ENCODE data around the gene THSD4. TPM values are rescaled to one million over a fixed set of nuclear protein-coding genes. Genes with fewer than 3 reads are reported as not detected.

The THSD4 gene
- total RNA-seq, 1 donor, result 15.6 TPM

GRCh38 chr15:71529361-71529760 is 414.1 kb downstream of the THSD4 start:
- H3K79me2 ChIP-seq (ENCODE audit: insufficient read depth, low read length), result no peaks in the 10 kb centered on the region
- no peaks in the 10 kb centered on the region for H3K4me1 ChIP-seq (ENCODE audit: insufficient read depth, low read length)
- H3K36me3 ChIP-seq (ENCODE audit: insufficient read depth, low read length), result no peaks in the 10 kb centered on the region
- no peak for TF ChIP-seq CTCF (IDR thresholded peaks at IDR 0.05; ENCODE audit: extremely low read depth, low read depth, low read length)
- peaks cover 11% of the 10 kb centered on the region for H3K27me3 ChIP-seq (ENCODE audit: insufficient read depth, low read length)
- no peak overlapping the region for H2AFZ ChIP-seq (ENCODE audit: low read length)
- no peaks in the 10 kb centered on the region for H3K9me3 ChIP-seq (ENCODE audit: low read depth, low read length)
- H3K27ac ChIP-seq (ENCODE audit: low read depth, low read length), result no peak overlapping the region
- no peak overlapping the region for H3K4me3 ChIP-seq (ENCODE audit: insufficient read depth, low read length)
- DNase-seq (ENCODE audit: insufficient read length, low spot score, missing footprints), result no peak
- H3K4me2 ChIP-seq (ENCODE audit: insufficient read depth, low read length), result no peak overlapping the region
- H4K20me1 ChIP-seq (ENCODE audit: insufficient read depth, low read length), result no peaks in the 10 kb centered on the region

GRCh38 chr15:71530116-71530515 is 414.8 kb downstream of the THSD4 start:
- Histone ChIP-seq H3K4me2 (ENCODE audit: insufficient read depth, low read length) (no peak overlapping the region), H3K27ac (ENCODE audit: low read depth, low read length) (no peak overlapping the region), H3K27me3 (ENCODE audit: insufficient read depth, low read length) (peaks cover 10% of the 10 kb centered on the region), H3K4me3 (ENCODE audit: insufficient read depth, low read length) (no peak overlapping the region), H3K79me2 (ENCODE audit: insufficient read depth, low read length) (no peaks in the 10 kb centered on the region), H2AFZ (ENCODE audit: low read length) (no peak overlapping the region), H4K20me1 (ENCODE audit: insufficient read depth, low read length) (no peaks in the 10 kb centered on the region), H3K4me1 (ENCODE audit: insufficient read depth, low read length) (no peaks in the 10 kb centered on the region), H3K36me3 (ENCODE audit: insufficient read depth, low read length) (no peaks in the 10 kb centered on the region), H3K9me3 (ENCODE audit: low read depth, low read length) (no peaks in the 10 kb centered on the region)
- no peak for DNase-seq (ENCODE audit: insufficient read length, low spot score, missing footprints)
- TF ChIP-seq CTCF (IDR thresholded peaks at IDR 0.05; ENCODE audit: extremely low read depth, low read depth, low read length), result no peak

- H4K20me1 ChIP-seq (ENCODE audit: insufficient read depth, low read length), result no peaks in the 10 kb centered on the region
- H3K36me3 ChIP-seq (ENCODE audit: insufficient read depth, low read length), result no peaks in the 10 kb centered on the region
- no peaks in the 10 kb centered on the region for H3K4me1 ChIP-seq (ENCODE audit: insufficient read depth, low read length)
- no peak overlapping the region for H3K27ac ChIP-seq (ENCODE audit: low read depth, low read length)
- H3K4me3 ChIP-seq (ENCODE audit: insufficient read depth, low read length), result no peak overlapping the region
- peak; percentile 67 for TF ChIP-seq CTCF (IDR thresholded peaks at IDR 0.05; ENCODE audit: extremely low read depth, low read depth, low read length)
- H3K9me3 ChIP-seq (ENCODE audit: low read depth, low read length), result no peaks in the 10 kb centered on the region
- no peaks in the 10 kb centered on the region for H3K27me3 ChIP-seq (ENCODE audit: insufficient read depth, low read length)
- H3K4me2 ChIP-seq (ENCODE audit: insufficient read depth, low read length), result no peak overlapping the region
- no peak overlapping the region for H2AFZ ChIP-seq (ENCODE audit: low read length)
- H3K79me2 ChIP-seq (ENCODE audit: insufficient read depth, low read length), result no peaks in the 10 kb centered on the region
- DNase-seq (ENCODE audit: insufficient read length, low spot score, missing footprints), result no peak
Measured at GRCh38 chr15:71532994-71533393, 417.7 kb downstream of the THSD4 start.

GRCh38 chr15:71538181-71538580 is 422.9 kb downstream of the THSD4 start:
- no peaks in the 10 kb centered on the region for H3K4me1 ChIP-seq (ENCODE audit: insufficient read depth, low read length)
- DNase-seq (ENCODE audit: insufficient read length, low spot score, missing footprints), result no peak
- H3K9me3 ChIP-seq (ENCODE audit: low read depth, low read length), result no peaks in the 10 kb centered on the region
- no peak overlapping the region for H3K4me3 ChIP-seq (ENCODE audit: insufficient read depth, low read length)
- no peaks in the 10 kb centered on the region for H3K79me2 ChIP-seq (ENCODE audit: insufficient read depth, low read length)
- no peak overlapping the region for H3K27ac ChIP-seq (ENCODE audit: low read depth, low read length)
- no peaks in the 10 kb centered on the region for H3K27me3 ChIP-seq (ENCODE audit: insufficient read depth, low read length)
- H4K20me1 ChIP-seq (ENCODE audit: insufficient read depth, low read length), result no peaks in the 10 kb centered on the region
- H2AFZ ChIP-seq (ENCODE audit: low read length), result no peak overlapping the region
- TF ChIP-seq CTCF (IDR thresholded peaks at IDR 0.05; ENCODE audit: extremely low read depth, low read depth, low read length), result no peak
- no peak overlapping the region for H3K4me2 ChIP-seq (ENCODE audit: insufficient read depth, low read length)
- H3K36me3 ChIP-seq (ENCODE audit: insufficient read depth, low read length), result no peaks in the 10 kb centered on the region
